ENCODE measurements around the gene SNRPB. TPM values are rescaled to one million over a fixed set of nuclear protein-coding genes. Genes with fewer than 3 reads are reported as not detected.

The SNRPB gene
- total RNA-seq, 1 experiment from 2014 or later = 539 TPM

GRCh38 chr20:2507875-2508630 lies 37.5 kb upstream of the SNRPB start:
- ChIA-PET POLR2A (no interaction called here), CTCF (interaction anchor here (1.0 to 3.9 kb wide), 3 partner anchors 14 to 301 kb away, joined by 6 to 27 read pairs (median 10); no protein-coding TSS in a partner anchor)
- Mint-ChIP-seq H3K27me3 (ENCODE audit: low read depth) (peaks cover 48% of the 10 kb centered on the region), H3K9me3 (no peaks in the 10 kb centered on the region), H3K4me3 (peak overlapping the region; percentile 100), H3K36me3 (no peaks in the 10 kb centered on the region), H3K4me1 (peaks cover 7% of the 10 kb centered on the region), H3K27ac (no peak overlapping the region)
- ATAC-seq (no peak), DNase-seq (ENCODE audit: low spot score) (no peak)
- TF ChIP-seq, protein P1, sequence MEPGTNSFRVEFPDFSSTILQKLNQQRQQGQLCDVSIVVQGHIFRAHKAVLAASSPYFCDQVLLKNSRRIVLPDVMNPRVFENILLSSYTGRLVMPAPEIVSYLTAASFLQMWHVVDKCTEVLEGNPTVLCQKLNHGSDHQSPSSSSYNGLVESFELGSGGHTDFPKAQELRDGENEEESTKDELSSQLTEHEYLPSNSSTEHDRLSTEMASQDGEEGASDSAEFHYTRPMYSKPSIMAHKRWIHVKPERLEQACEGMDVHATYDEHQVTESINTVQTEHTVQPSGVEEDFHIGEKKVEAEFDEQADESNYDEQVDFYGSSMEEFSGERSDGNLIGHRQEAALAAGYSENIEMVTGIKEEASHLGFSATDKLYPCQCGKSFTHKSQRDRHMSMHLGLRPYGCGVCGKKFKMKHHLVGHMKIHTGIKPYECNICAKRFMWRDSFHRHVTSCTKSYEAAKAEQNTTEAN (CRISPR knock-in tag; IDR thresholded peaks at IDR 0.05) = no peak
- TF ChIP-seq ATF6 (CRISPR knock-in tag; IDR thresholded peaks at IDR 0.05) = no peak
- TF ChIP-seq, protein P2, sequence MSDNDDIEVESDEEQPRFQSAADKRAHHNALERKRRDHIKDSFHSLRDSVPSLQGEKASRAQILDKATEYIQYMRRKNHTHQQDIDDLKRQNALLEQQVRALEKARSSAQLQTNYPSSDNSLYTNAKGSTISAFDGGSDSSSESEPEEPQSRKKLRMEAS (CRISPR knock-in tag; IDR thresholded peaks at IDR 0.05) = no peak
- TF ChIP-seq ZNF232 (CRISPR knock-in tag; IDR thresholded peaks at IDR 0.05) = no peak
- TF ChIP-seq NFATC4 (CRISPR knock-in tag; IDR thresholded peaks at IDR 0.05) = no peak
- TF ChIP-seq, protein P3, sequence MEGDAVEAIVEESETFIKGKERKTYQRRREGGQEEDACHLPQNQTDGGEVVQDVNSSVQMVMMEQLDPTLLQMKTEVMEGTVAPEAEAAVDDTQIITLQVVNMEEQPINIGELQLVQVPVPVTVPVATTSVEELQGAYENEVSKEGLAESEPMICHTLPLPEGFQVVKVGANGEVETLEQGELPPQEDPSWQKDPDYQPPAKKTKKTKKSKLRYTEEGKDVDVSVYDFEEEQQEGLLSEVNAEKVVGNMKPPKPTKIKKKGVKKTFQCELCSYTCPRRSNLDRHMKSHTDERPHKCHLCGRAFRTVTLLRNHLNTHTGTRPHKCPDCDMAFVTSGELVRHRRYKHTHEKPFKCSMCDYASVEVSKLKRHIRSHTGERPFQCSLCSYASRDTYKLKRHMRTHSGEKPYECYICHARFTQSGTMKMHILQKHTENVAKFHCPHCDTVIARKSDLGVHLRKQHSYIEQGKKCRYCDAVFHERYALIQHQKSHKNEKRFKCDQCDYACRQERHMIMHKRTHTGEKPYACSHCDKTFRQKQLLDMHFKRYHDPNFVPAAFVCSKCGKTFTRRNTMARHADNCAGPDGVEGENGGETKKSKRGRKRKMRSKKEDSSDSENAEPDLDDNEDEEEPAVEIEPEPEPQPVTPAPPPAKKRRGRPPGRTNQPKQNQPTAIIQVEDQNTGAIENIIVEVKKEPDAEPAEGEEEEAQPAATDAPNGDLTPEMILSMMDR (IDR thresholded peaks at IDR 0.05) = no peak
- TF ChIP-seq ZBTB21 (CRISPR knock-in tag; IDR thresholded peaks at IDR 0.05; ENCODE audit: borderline replicate concordance) = no peak
- TF ChIP-seq HMGA2 (CRISPR knock-in tag; IDR thresholded peaks at IDR 0.05) = no peak
- TF ChIP-seq, protein P4, sequence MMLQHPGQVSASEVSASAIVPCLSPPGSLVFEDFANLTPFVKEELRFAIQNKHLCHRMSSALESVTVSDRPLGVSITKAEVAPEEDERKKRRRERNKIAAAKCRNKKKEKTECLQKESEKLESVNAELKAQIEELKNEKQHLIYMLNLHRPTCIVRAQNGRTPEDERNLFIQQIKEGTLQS (CRISPR knock-in tag; conservative IDR thresholded peaks at IDR 0.05) = no peak

DNA sequence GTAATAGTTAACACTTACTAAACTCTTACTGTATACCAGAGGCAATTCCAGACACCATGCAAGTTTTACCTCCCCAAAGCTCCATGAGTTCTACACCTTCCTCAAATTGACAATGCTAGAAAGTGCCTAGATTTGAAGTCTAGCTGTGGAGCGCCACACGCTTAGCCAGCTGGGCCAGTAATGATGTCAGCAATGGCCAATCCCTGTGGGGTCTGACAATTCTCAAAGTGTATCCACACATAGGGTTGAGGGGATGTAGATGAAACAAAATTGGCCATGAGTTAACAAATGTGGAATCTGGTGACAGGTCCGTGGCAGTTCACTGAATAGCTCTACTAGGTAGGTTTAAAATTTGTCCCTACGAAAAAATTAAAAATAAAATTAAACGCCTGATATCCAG lies 36.9 kb upstream of the SNRPB start:
- CTCF ChIA-PET = interaction anchor here (2.0 to 3.9 kb wide), 2 partner anchors 14 to 17 kb away, joined by 10 to 27 read pairs; no protein-coding TSS in a partner anchor
- no peak for ATAC-seq
- H3K27ac Mint-ChIP-seq = no peak overlapping the region
- peaks cover 7% of the 10 kb centered on the region for H3K4me1 Mint-ChIP-seq
- peaks cover 52% of the 10 kb centered on the region for H3K27me3 Mint-ChIP-seq (ENCODE audit: low read depth)
- DNase-seq (ENCODE audit: low spot score) = no peak
- peak overlapping the region; percentile 100 for H3K4me3 Mint-ChIP-seq
- POLR2A ChIA-PET = no interaction called here
- H3K9me3 Mint-ChIP-seq = no peaks in the 10 kb centered on the region
- H3K36me3 Mint-ChIP-seq = no peaks in the 10 kb centered on the region
- no peak for TF ChIP-seq ZNF263 (CRISPR knock-in tag; IDR thresholded peaks at IDR 0.05; ENCODE audit: low read depth)
- TF ChIP-seq MXD4 (CRISPR knock-in tag; IDR thresholded peaks at IDR 0.05; ENCODE audit: borderline replicate concordance) = no peak
- no peak for TF ChIP-seq IRF1 (CRISPR knock-in tag; IDR thresholded peaks at IDR 0.05)
- TF ChIP-seq, protein P5, sequence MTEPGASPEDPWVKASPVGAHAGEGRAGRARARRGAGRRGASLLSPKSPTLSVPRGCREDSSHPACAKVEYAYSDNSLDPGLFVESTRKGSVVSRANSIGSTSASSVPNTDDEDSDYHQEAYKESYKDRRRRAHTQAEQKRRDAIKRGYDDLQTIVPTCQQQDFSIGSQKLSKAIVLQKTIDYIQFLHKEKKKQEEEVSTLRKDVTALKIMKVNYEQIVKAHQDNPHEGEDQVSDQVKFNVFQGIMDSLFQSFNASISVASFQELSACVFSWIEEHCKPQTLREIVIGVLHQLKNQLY (CRISPR knock-in tag; IDR thresholded peaks at IDR 0.05) = no peak
- TF ChIP-seq E2F4 (CRISPR knock-in tag; IDR thresholded peaks at IDR 0.05; ENCODE audit: borderline replicate concordance, low read depth) = no peak
- TF ChIP-seq SOX15 (CRISPR knock-in tag; IDR thresholded peaks at IDR 0.05) = no peak
- TF ChIP-seq TCF7 (CRISPR knock-in tag; IDR thresholded peaks at IDR 0.05; ENCODE audit: low read depth) = no peak
- TF ChIP-seq NR2C2 (CRISPR knock-in tag; IDR thresholded peaks at IDR 0.05) = no peak
- no peak for TF ChIP-seq GABPB1 (CRISPR knock-in tag; IDR thresholded peaks at IDR 0.05)
- TF ChIP-seq PRRX2 (CRISPR knock-in tag; IDR thresholded peaks at IDR 0.05) = no peak
- no peak for TF ChIP-seq OVOL2 (CRISPR knock-in tag; IDR thresholded peaks at IDR 0.05; ENCODE audit: borderline replicate concordance)
- TF ChIP-seq AFF4 (CRISPR knock-in tag; IDR thresholded peaks at IDR 0.05; ENCODE audit: borderline replicate concordance) = no peak
- TF ChIP-seq NFE2L1 (CRISPR knock-in tag; IDR thresholded peaks at IDR 0.05) = no peak
